H1 (cell line): Measurements from ENCODE around the gene PRXL2B. TPM values are rescaled to one million over a fixed set of nuclear protein-coding genes. Genes with fewer than 3 reads are reported as not detected.

Experiments
- ASH2L ChIP-seq: fragments of 200-600, 300-600 bp; sonication (generic); IDR thresholded peaks from one replicate; pipeline ENCODE4 v1.7.1; 2017; ENCODE audit warnings: low read length
- ATF2 ChIP-seq: IDR thresholded peaks from 2 replicates; pipeline ENCODE4 v1.6.1; 2012; ENCODE audit warnings: low read length, inconsistent platforms
- BACH1 ChIP-seq: IDR thresholded peaks from 2 replicates; pipeline ENCODE4 v1.6.1; 2012; ENCODE audit warnings: low read length, improper control_type of control experiment
- CBX5 ChIP-seq: fragments of 300-800, 300-1000 bp; sonication (generic); IDR thresholded peaks from 2 replicates; pipeline ENCODE4 v1.7.1; 2016; ENCODE audit warnings: antibody characterized with exemption, low read length, low read depth
- CBX8 ChIP-seq: fragments of 300-800, 300-1000 bp; sonication (generic); IDR thresholded peaks from 2 replicates; pipeline ENCODE4 v1.7.1; 2016; ENCODE audit warnings: low read depth, low read length, borderline replicate concordance
- CHD2 ChIP-seq: IDR thresholded peaks from 2 replicates; pipeline ENCODE4 v1.6.1; 2012; ENCODE audit warnings: low read length, improper control_type of control experiment
- CREB1 ChIP-seq: IDR thresholded peaks from 2 replicates; pipeline ENCODE4 v1.6.1; 2012; ENCODE audit warnings: inconsistent platforms
- GTF2F1 ChIP-seq: IDR thresholded peaks from 2 replicates; pipeline ENCODE4 v1.6.1; 2012; ENCODE audit warnings: low read depth, low read length, improper control_type of control experiment, borderline replicate concordance
- JUN ChIP-seq: IDR thresholded peaks from 2 replicates; pipeline ENCODE4 v1.6.1; 2011; ENCODE audit warnings: low read depth, mild to moderate bottlenecking, improper control_type of control experiment, low read length
- JUND ChIP-seq: IDR thresholded peaks from 2 replicates; pipeline ENCODE4 v1.6.1; 2011; ENCODE audit warnings: mild to moderate bottlenecking, improper control_type of control experiment, low read length
- MAFK ChIP-seq: IDR thresholded peaks from 2 replicates; pipeline ENCODE4 v1.6.1; 2012; ENCODE audit warnings: low read depth, mild to moderate bottlenecking, improper control_type of control experiment, low read length
- POLR2A ChIP-seq, 2 experiments: IDR thresholded peaks; 1 replicate in 1 of 2; 2 replicates in 1 of 2; pipeline ENCODE4 v1.6.1; 2011; ENCODE audit warnings: low read depth in 2 of 2, low read length in 2 of 2, mild to moderate bottlenecking in 2 of 2; ENCODE audit errors: control extremely low read depth in 1 of 2
- POU5F1 ChIP-seq: IDR thresholded peaks from 2 replicates; pipeline ENCODE4 v1.6.1; 2011; ENCODE audit warnings: low read depth, mild to moderate bottlenecking, low read length, moderate library complexity
- RFX5 ChIP-seq: IDR thresholded peaks from 2 replicates; pipeline ENCODE4 v1.6.1; 2011; ENCODE audit warnings: low read depth, low read length, improper control_type of control experiment, borderline replicate concordance
- RNF2 ChIP-seq: fragments of 200-900, 300-1000 bp; sonication (generic); IDR thresholded peaks from 2 replicates; pipeline ENCODE4 v1.7.1; 2016; ENCODE audit warnings: borderline replicate concordance, low read depth, mild to moderate bottlenecking, antibody characterized with exemption, low read length; ENCODE audit not compliant: poor library complexity, severe bottlenecking; ENCODE audit errors: missing control alignments
- RXRA ChIP-seq: IDR thresholded peaks from 2 replicates; pipeline ENCODE4 v1.6.1; 2011; ENCODE audit warnings: low read depth, mild to moderate bottlenecking, low read length, moderate library complexity; ENCODE audit not compliant: insufficient read depth
- SAP30 ChIP-seq: fragments of 300-600 bp; sonication (generic); IDR thresholded peaks from 2 replicates; pipeline ENCODE4 v1.7.1; 2012; ENCODE audit warnings: low read length, moderate library complexity, mild to moderate bottlenecking, inconsistent platforms; ENCODE audit not compliant: insufficient read depth, insufficient replicate concordance
- SIN3A ChIP-seq, 2 experiments: IDR thresholded peaks in 1 of 2; conservative IDR thresholded peaks in 1 of 2; 2 replicates each; pipeline ENCODE4 v1.6.1; 2011 to 2012; ENCODE audit warnings: low read length in 2 of 2, improper control_type of control experiment in 1 of 2, low read depth in 1 of 2, mild to moderate bottlenecking in 1 of 2
- SIRT6 ChIP-seq: IDR thresholded peaks from one replicate; pipeline ENCODE4 v1.7.1; 2012; ENCODE audit warnings: low read length, inconsistent platforms
- TBP ChIP-seq: IDR thresholded peaks from 2 replicates; pipeline ENCODE4 v1.6.1; 2011; ENCODE audit warnings: low read depth, low read length, improper control_type of control experiment
- polyA plus RNA-seq, 7 experiments: library from polyadenylated mRNA; depleted of rRNA in 3 of 7; stranded (reverse) in 5 of 7; unstranded in 2 of 7; fragments of >200 nt in 5 of 7; fragments of 200-250 nt in 2 of 7; gene quantifications; 1 replicate in 5 of 7; 2 replicates in 1 of 7; 4 replicates in 1 of 7; pipeline versions ENCODE4 v1.2.1 to v1.2.3, GENCODE V29; 2011 to 2013; ENCODE audit warnings: missing spikeins in 2 of 7, mixed read lengths in 2 of 7
- total RNA-seq: library from RNA; stranded (reverse); fragmentation: NEBNext Ultra II Directional; extraction: Animal tissue kit (Norgen Biotek cat#: 25700); gene quantifications from 2 replicates; pipeline ENCODE4 v1.2.1, GENCODE V29; 2021
- TF ChIP-seq, protein P1 (sequence below): IDR thresholded peaks from 2 replicates; pipeline ENCODE4 v1.6.1; 2011; ENCODE audit warnings: low read length, improper control_type of control experiment

PRXL2B gene
- total and polyA plus RNA-seq, 2 of the 8 experiments (the other 6 are each of a cell fraction or from before 2014, with no cell fraction given), result 35.3 to 46.0 TPM

DNA sequence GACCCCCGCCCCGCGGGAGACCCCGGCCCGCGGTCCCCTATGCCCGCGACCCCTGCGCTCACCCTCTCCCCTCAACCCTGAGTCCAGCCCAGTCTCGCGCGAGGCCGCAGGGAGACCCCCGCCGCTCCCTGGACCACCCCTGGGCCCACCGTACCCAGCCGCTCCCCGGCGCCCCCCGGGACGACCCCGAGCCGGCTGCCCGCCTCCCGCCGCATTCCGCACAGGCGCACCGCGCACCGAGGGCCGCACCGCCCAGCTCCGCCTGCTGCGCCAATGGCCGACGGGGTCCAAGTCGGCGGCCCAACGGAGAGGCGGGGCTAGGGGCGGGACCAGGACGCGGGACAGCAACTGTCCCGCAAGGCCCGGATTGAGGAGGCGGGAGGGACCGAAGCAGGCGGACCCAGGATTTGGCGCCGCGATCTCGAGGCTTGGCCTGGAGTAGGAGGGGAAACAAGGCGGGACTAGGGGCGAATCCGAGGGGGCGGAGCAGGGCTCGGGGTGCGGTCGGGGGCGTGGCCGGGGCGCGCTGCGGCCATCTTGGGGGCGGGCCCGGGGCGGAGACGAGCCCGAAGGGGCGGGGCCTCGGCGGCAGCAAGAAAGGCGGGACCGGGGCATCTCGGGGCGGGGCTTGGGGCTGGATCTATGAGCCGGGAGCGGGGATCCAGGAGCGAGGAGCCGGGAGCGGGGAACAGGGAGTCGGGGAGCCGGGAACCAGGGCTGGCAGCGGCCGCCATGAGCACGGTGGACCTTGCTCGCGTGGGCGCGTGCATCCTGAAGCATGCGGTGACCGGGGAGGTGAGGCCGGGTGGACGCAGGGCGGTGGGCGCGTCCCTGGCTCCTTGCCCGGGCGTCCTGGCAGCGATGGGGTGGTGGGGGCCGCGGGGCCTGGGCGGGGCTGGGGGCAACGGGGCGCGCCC, at the start of gene PRXL2B (continued):
- no peak for TF ChIP-seq SAP30
- TF ChIP-seq BACH1, result no peak
- 0 out of 2 replicates have a peak, but pooled peaks have one; percentile 12 for TF ChIP-seq CHD2
- TF ChIP-seq POU5F1, result no peak
- no peak; the same call in 1 of the 2 replicates for TF ChIP-seq CREB1
- no peak for TF ChIP-seq CBX5
- TF ChIP-seq SIRT6, result no peak
- peak; percentile 12 to 16; a peak in 1 of 4 replicates for TF ChIP-seq SIN3A (conservative IDR thresholded peaks at IDR 0.05 in 1 of 2, IDR thresholded peaks at IDR 0.05 in 1 of 2; ENCODE audit: low read depth in 1 of 2, low read length in 2 of 2)
- no peak for TF ChIP-seq RNF2
- TF ChIP-seq CBX8, result no peak
- no peak for TF ChIP-seq GTF2F1
- TF ChIP-seq POLR2A (IDR thresholded peaks at IDR 0.05; ENCODE audit: control extremely low read depth in 1 of 2, low read depth in 2 of 2, low read length in 2 of 2), result peak in 1 of 2 experiments; percentile 35; a peak in 1 of 3 replicates
- TF ChIP-seq ASH2L, result no peak
- TF ChIP-seq MAFK, result no peak
- no peak; the same call in 1 of the 2 replicates for TF ChIP-seq TBP
- no peak for TF ChIP-seq RFX5
- no peak for TF ChIP-seq JUND
- TF ChIP-seq RXRA, result no peak
- TF ChIP-seq, protein P1, sequence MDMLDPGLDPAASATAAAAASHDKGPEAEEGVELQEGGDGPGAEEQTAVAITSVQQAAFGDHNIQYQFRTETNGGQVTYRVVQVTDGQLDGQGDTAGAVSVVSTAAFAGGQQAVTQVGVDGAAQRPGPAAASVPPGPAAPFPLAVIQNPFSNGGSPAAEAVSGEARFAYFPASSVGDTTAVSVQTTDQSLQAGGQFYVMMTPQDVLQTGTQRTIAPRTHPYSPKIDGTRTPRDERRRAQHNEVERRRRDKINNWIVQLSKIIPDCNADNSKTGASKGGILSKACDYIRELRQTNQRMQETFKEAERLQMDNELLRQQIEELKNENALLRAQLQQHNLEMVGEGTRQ, result no peak
- TF ChIP-seq ATF2, result no peak
- TF ChIP-seq JUN, result no peak
